CD14-positive monocyte (primary cell): ENCODE data around the gene CD3D. TPM values are rescaled to one million over a fixed set of nuclear protein-coding genes. Genes with fewer than 3 reads are reported as not detected.

ENCODE experiments used
- DNase-seq, 3 donors: peaks; one replicate each; pipeline ENCODE4 v3.0.0-alpha.2; 2011 to 2022
- H2AFZ ChIP-seq: 2 replicates; pipeline ENCODE4 v1.6.0; 2012; ENCODE audit warnings: mild to moderate bottlenecking, low read depth, low read length, inconsistent platforms; ENCODE audit not compliant: insufficient read depth, poor library complexity, severe bottlenecking
- H3K27ac ChIP-seq, 2 donors: 1 replicate in 1 of 2; 2 replicates in 1 of 2; pipeline ENCODE4 v1.5.1; 2012 to 2013; ENCODE audit warnings: low read length in 2 of 2, control low read depth in 1 of 2, inconsistent platforms in 1 of 2, low read depth in 1 of 2, mild to moderate bottlenecking in 1 of 2
- H3K27me3 ChIP-seq, 2 donors: one replicate each; pipeline versions ENCODE4 v1.6.0 to v1.6.1; 2011 to 2013; ENCODE audit warnings: low read length in 2 of 2; ENCODE audit not compliant: control insufficient read depth in 2 of 2, insufficient read depth in 2 of 2
- H3K36me3 ChIP-seq, 2 donors: replicated peaks in 1 of 2; 1 replicate in 1 of 2; 2 replicates in 1 of 2; pipeline versions ENCODE4 v1.5.1 to v1.6.1; 2012 to 2013; ENCODE audit warnings: low read length in 2 of 2, control low read depth in 1 of 2, inconsistent platforms in 1 of 2, mild to moderate bottlenecking in 1 of 2; ENCODE audit not compliant: insufficient read depth in 2 of 2, control insufficient read depth in 1 of 2
- H3K4me1 ChIP-seq, 2 donors: 1 replicate in 1 of 2; 2 replicates in 1 of 2; pipeline versions ENCODE4 v1.5.1 to v1.6.1; 2012 to 2013; ENCODE audit warnings: low read length in 2 of 2, control low read depth in 1 of 2, inconsistent platforms in 1 of 2, mild to moderate bottlenecking in 1 of 2, moderate library complexity in 1 of 2; ENCODE audit not compliant: insufficient read depth in 2 of 2, control insufficient read depth in 1 of 2
- H3K4me2 ChIP-seq: replicated peaks from 2 replicates; pipeline ENCODE3; 2012; ENCODE audit warnings: low read length, moderate library complexity, mild to moderate bottlenecking; ENCODE audit not compliant: poor library complexity, severe bottlenecking; ENCODE audit errors: extremely low read depth
- H3K4me3 ChIP-seq, 3 experiments: fragments of 200-600 bp in 1 of 3; sonication (generic) in 1 of 3; replicated peaks in 1 of 3; 1 replicate in 2 of 3; 2 replicates in 1 of 3; pipeline ENCODE4 v1.5.1; 2011 to 2013; ENCODE audit warnings: low read length in 3 of 3, mild to moderate bottlenecking in 3 of 3, control low read depth in 2 of 3, low read depth in 2 of 3, inconsistent platforms in 1 of 3, moderate library complexity in 1 of 3
- H3K79me2 ChIP-seq: 2 replicates; pipeline ENCODE4 v1.6.0; 2012; ENCODE audit warnings: mild to moderate bottlenecking, control low read depth, inconsistent platforms, low read length, moderate library complexity; ENCODE audit not compliant: insufficient read depth
- H3K9ac ChIP-seq: 2 replicates; pipeline ENCODE4 v1.6.0; 2017; ENCODE audit warnings: low read length, mild to moderate bottlenecking; ENCODE audit not compliant: insufficient read depth, poor library complexity, severe bottlenecking
- H3K9me3 ChIP-seq, 2 donors: replicated peaks in 1 of 2; 1 replicate in 1 of 2; 2 replicates in 1 of 2; pipeline versions ENCODE4 v1.5.1 to v1.6.1; 2012 to 2013; ENCODE audit warnings: low read length in 2 of 2, control low read depth in 1 of 2; ENCODE audit not compliant: control insufficient read depth in 1 of 2, insufficient read depth in 1 of 2
- H4K20me1 ChIP-seq: 2 replicates; pipeline ENCODE4 v1.6.0; 2012; ENCODE audit warnings: mild to moderate bottlenecking, low read length, control low read depth, moderate library complexity; ENCODE audit not compliant: insufficient read depth
- H3K27ac Mint-ChIP-seq, 7 donors: one replicate each; pipeline ENCODE4 v1.8.0; 2020; ENCODE audit warnings: mild to moderate bottlenecking in 7 of 7, mixed read lengths in 7 of 7, moderate library complexity in 6 of 7, inconsistent platforms in 2 of 7
- H3K27me3 Mint-ChIP-seq, 3 donors: one replicate each; pipeline ENCODE4 v1.8.0; 2021 to 2022; ENCODE audit warnings: low read depth in 3 of 3, mild to moderate bottlenecking in 3 of 3, mixed read lengths in 3 of 3, moderate library complexity in 3 of 3, inconsistent platforms in 1 of 3
- H3K36me3 Mint-ChIP-seq, 2 donors: one replicate each; pipeline ENCODE4 v1.8.0; 2020; ENCODE audit warnings: mixed read lengths in 2 of 2, inconsistent platforms in 1 of 2, mild to moderate bottlenecking in 1 of 2
- H3K4me1 Mint-ChIP-seq: one replicate; pipeline ENCODE4 v1.8.0; 2020; ENCODE audit warnings: mild to moderate bottlenecking, mixed read lengths
- H3K4me3 Mint-ChIP-seq, 2 donors: one replicate each; pipeline ENCODE4 v1.8.0; 2020; ENCODE audit warnings: mild to moderate bottlenecking in 2 of 2, mixed read lengths in 2 of 2, moderate library complexity in 1 of 2
- H3K9me3 Mint-ChIP-seq, 7 donors: one replicate each; pipeline ENCODE4 v1.8.0; 2020 to 2022; ENCODE audit warnings: mixed read lengths in 7 of 7, mild to moderate bottlenecking in 6 of 7, moderate library complexity in 6 of 7, inconsistent platforms in 2 of 7
- CTCF ChIP-seq: fragments of 200-600 bp; IDR thresholded peaks from one replicate; pipeline ENCODE4 v1.8.0; 2022; ENCODE audit warnings: antibody characterized with exemption, mild to moderate bottlenecking
- WGBS: methylation state at CpG from one replicate; pipeline ENCODE4 v1.1.5; 2013; ENCODE audit warnings: missing lambda C conversion rate; ENCODE audit not compliant: insufficient coverage; 5-methylcytosine and 5-hydroxymethylcytosine counted together
- intact Hi-C, 2 donors: fragments of 100-400 bp; cut with micrococcal nuclease; formaldehyde crosslinking; loops; one replicate each; pipeline versions ENCODE4 v1.15.0 to v1.15.1; 2023
- polyA minus RNA-seq: library from RNA; depleted of rRNA, polyadenylated mRNA; stranded (reverse); fragments of >200 nt; gene quantifications from 2 replicates; pipeline ENCODE4 v1.2.3, GENCODE V29; 2012
- polyA plus RNA-seq, 3 donors: library from polyadenylated mRNA; depleted of rRNA in 1 of 3; unstranded in 2 of 3; stranded (reverse) in 1 of 3; fragments of 300-500 nt in 2 of 3; fragments of >200 nt in 1 of 3; fragmentation: Illumina TruSeq in 2 of 3; gene quantifications; 1 replicate in 2 of 3; 2 replicates in 1 of 3; pipeline ENCODE4 v1.2.3, GENCODE V29; 2012 to 2021
- total RNA-seq, 12 experiments: library from RNA in 1 of 12; stranded (reverse) in 1 of 12; fragments of 120-200 nt in 1 of 12; gene quantifications; one replicate each; pipeline ENCODE4 v1.2.4 and lab custom pipeline; 2013 to 2026; ENCODE audit warnings: mixed read lengths in 6 of 12, inconsistent platforms in 1 of 12

CD3D gene
- 0.35 TPM for total RNA-seq (2013)
- polyA plus RNA-seq, result 1 to 10 TPM in 2 of 3 donors, not detected in 1; 2.2 to 3.1 TPM
- 0.28 and 2.2 TPM in 2 replicates for polyA minus RNA-seq
- total RNA-seq (lab: John Stamatoyannopoulos, UW), result 0 to 1.7 (median 0.06) reads per million in 11 experiments

GRCh38 chr11:118342503-118343161, at the start of gene CD3D:
Gene CD3D, minus strand, starts transcription at chr11:118342705. Its CDS starts 98 bp downstream, at chr11:118342607.
- Histone ChIP-seq H4K20me1 (no peaks in the 10 kb centered on the region), H3K27me3 (no peaks in the 10 kb centered on the region), H3K36me3 (no peaks in the 10 kb centered on the region), H3K9ac (no peak within 1 kb of the TSS), H3K4me3 (no peak within 1 kb of the TSS), H3K9me3 (no peaks in the 10 kb centered on the region), H3K79me2 (no peaks in the 10 kb centered on the region), H2AFZ (no peak within 1 kb of the TSS), H3K4me1 (no peaks in the 10 kb centered on the region), H3K4me2 (no peak within 1 kb of the TSS), H3K27ac (no peak within 1 kb of the TSS)
- peak within 1 kb of the TSS in 1 of 7 donors; percentile 52 for H3K27ac Mint-ChIP-seq
- WGBS, result 96% methylated on average over 10 of the region's 13 CpGs
- H3K4me3 Mint-ChIP-seq, result peak within 1 kb of the TSS in 1 of 2 donors; percentile 44
- H3K27me3 Mint-ChIP-seq, result peaks cover 3 to 7% (median 6%) of the 10 kb centered on the region in 3 donors
- no peak for TF ChIP-seq CTCF
- H3K9me3 Mint-ChIP-seq, result no peaks in the 10 kb centered on the region
- no peak for DNase-seq
- H3K4me1 Mint-ChIP-seq, result no peaks in the 10 kb centered on the region
- intact Hi-C loops, result no loop called here
- H3K36me3 Mint-ChIP-seq, result no peaks in the 10 kb centered on the region

DNA sequence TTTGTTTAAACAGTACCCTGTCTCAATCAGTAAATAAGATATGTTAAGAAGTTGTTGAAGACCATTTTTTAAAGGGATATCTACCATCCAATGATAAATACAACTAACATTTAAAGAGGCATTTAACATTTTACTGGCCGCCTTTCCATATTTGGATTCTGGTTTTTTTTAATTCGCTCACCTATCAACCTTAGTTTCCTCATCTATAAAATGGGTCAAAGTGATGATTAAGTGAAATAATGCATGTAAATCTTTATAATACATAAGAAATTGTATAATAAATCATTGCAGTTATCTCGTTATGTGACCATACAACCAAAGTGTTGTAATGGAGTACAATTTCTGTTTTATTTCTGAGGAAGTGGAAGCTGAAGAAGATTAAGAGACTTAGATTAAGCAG, 41.2 kb upstream of the CD3D start:
- H3K79me2 ChIP-seq, result no peaks in the 10 kb centered on the region
- H3K27me3 ChIP-seq, result no peaks in the 10 kb centered on the region
- Mint-ChIP-seq H3K27me3 (peaks cover 0 to 2% (median 1%) of the 10 kb centered on the region in 3 donors), H3K4me3 (no peak overlapping the region), H3K36me3 (peaks cover 89 to 93% of the 10 kb centered on the region in 2 donors), H3K27ac (no peak overlapping the region), H3K9me3 (no peaks in the 10 kb centered on the region), H3K4me1 (no peaks in the 10 kb centered on the region)
- H3K4me2 ChIP-seq, result no peak overlapping the region
- intact Hi-C loops, result loop anchor here in 1 of 2 donors (5.0 kb wide), 1 partner anchor 114 kb away; no protein-coding TSS in a partner anchor
- DNase-seq, result no peak
- H3K4me1 ChIP-seq, result no peaks in the 10 kb centered on the region
- peaks cover 100% of the 10 kb centered on the region in 2 donors for H3K36me3 ChIP-seq
- no peak overlapping the region for H3K9ac ChIP-seq
- WGBS, result no CpG with 5 or more reads among the region's 3 CpGs
- no peak overlapping the region for H3K27ac ChIP-seq
- H3K4me3 ChIP-seq, result no peak overlapping the region
- no peaks in the 10 kb centered on the region for H4K20me1 ChIP-seq
- no peak for TF ChIP-seq CTCF
- H3K9me3 ChIP-seq, result no peaks in the 10 kb centered on the region
- H2AFZ ChIP-seq, result no peak overlapping the region
